H1 (cell line): Measurements from ENCODE around the gene ABCG1.

Experiments
- CREB1 ChIP-seq: IDR thresholded peaks from 2 replicates; pipeline ENCODE4 v1.6.1; 2012; ENCODE audit warnings: inconsistent platforms
- CTCF ChIP-seq, 3 experiments: IDR thresholded peaks; 1 replicate in 2 of 3; 2 replicates in 1 of 3; pipeline versions ENCODE4 v1.5.1 to v1.6.1; 2011; ENCODE audit warnings: low read length in 3 of 3, mild to moderate bottlenecking in 3 of 3, inconsistent platforms in 2 of 3, low read depth in 1 of 3, moderate library complexity in 1 of 3; ENCODE audit not compliant: insufficient read depth in 1 of 3; ENCODE audit errors: control extremely low read depth in 1 of 3
- EP300 ChIP-seq, 2 experiments: IDR thresholded peaks; 1 replicate in 1 of 2; 2 replicates in 1 of 2; pipeline ENCODE4 v1.6.1; 2011 to 2012; ENCODE audit warnings: low read depth in 2 of 2, low read length in 2 of 2, mild to moderate bottlenecking in 2 of 2, borderline replicate concordance in 1 of 2, inconsistent platforms in 1 of 2, moderate library complexity in 1 of 2
- NRF1 ChIP-seq: IDR thresholded peaks from 2 replicates; pipeline ENCODE4 v1.6.1; 2011; ENCODE audit warnings: mild to moderate bottlenecking, low read depth, low read length, improper control_type of control experiment
- POLR2A ChIP-seq, 2 experiments: IDR thresholded peaks; 1 replicate in 1 of 2; 2 replicates in 1 of 2; pipeline ENCODE4 v1.6.1; 2011; ENCODE audit warnings: low read depth in 2 of 2, low read length in 2 of 2, mild to moderate bottlenecking in 2 of 2; ENCODE audit errors: control extremely low read depth in 1 of 2
- POLR2AphosphoS5 ChIP-seq: IDR thresholded peaks from 2 replicates; pipeline ENCODE4 v1.6.1; 2011; ENCODE audit warnings: low read depth, low read length
- TBP ChIP-seq: IDR thresholded peaks from 2 replicates; pipeline ENCODE4 v1.6.1; 2011; ENCODE audit warnings: low read depth, low read length, improper control_type of control experiment
- ZNF274 ChIP-seq: IDR thresholded peaks from 2 replicates; pipeline ENCODE4 v1.7.0; 2012; ENCODE audit warnings: low read length, borderline replicate concordance; ENCODE audit errors: extremely low read depth

DNA sequence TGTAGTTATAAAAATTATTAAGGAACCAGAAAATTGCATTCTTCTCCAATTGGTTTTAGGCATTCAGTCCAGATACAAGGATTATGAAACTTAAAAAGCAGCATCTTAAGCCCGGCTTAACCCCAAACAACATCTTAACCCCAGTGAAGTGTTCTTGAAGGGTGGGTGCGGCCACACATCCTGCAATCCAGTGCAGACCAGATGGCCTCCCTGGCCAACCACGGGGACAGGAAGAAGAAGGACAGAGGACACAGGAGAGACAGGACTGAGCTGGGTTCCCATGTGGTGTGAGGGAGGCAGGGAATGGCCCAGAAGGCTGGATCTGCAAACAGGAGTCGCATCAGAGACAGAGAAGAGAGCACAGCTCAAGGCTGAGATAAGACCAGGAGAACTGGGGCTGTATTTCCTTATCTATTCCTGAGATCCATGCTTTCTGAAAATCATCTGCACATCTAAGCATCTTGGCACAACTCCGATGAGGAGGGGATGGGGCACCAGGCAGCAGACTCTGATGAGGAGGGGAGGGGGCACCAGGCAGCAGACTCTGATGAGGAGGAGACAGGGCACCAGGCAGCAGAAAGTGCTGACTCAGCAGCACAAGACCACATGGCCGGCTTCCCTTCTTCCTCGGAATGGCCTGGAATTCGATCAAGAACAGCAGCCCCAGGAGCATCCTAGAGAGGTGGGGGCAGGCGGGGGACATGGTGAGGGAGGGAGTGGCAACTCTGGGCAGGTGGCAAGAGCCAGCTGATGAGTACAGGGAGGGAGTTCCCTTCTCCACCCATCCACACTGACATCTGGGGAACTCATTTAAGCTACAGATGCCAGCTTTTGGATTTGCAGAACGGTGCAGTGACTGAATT, 26.6 kb downstream of the ABCG1 start:
- TF ChIP-seq TBP = no peak
- no peak for TF ChIP-seq POLR2A (IDR thresholded peaks at IDR 0.05; ENCODE audit: control extremely low read depth in 1 of 2, low read depth in 2 of 2, low read length in 2 of 2)
- TF ChIP-seq ZNF274 = no peak
- no peak for TF ChIP-seq CREB1
- no peak for TF ChIP-seq EP300 (IDR thresholded peaks at IDR 0.05; ENCODE audit: borderline replicate concordance in 1 of 2, low read depth in 2 of 2, low read length in 2 of 2)
- no peak for TF ChIP-seq CTCF (IDR thresholded peaks at IDR 0.05; ENCODE audit: control extremely low read depth in 1 of 3, insufficient read depth in 1 of 3, low read depth in 1 of 3, low read length in 3 of 3)
- no peak for TF ChIP-seq NRF1
- no peak for TF ChIP-seq POLR2AphosphoS5
